Head of caudate nucleus (tissue), 42 donors: ENCODE measurements around the gene ARHGEF7.
"Not testable (repeated sequence)": the region's sequence is repeated elsewhere in the genome, so short reads cannot be mapped to it uniquely, and the experiment has no call there.

ENCODE experiments used
- DNase-seq, 42 donors: peaks; one replicate each; pipeline versions ENCODE4 v3.0.0 to v3.0.0-alpha.2; 2020 to 2021; ENCODE audit warnings: mixed read lengths in 7 of 42
- intact Hi-C: fragments of 100-400 bp; cut with DNase I; formaldehyde crosslinking; loops from one replicate; pipeline ENCODE4 v1.15.0; 2022

Gene ARHGEF7

DNA sequence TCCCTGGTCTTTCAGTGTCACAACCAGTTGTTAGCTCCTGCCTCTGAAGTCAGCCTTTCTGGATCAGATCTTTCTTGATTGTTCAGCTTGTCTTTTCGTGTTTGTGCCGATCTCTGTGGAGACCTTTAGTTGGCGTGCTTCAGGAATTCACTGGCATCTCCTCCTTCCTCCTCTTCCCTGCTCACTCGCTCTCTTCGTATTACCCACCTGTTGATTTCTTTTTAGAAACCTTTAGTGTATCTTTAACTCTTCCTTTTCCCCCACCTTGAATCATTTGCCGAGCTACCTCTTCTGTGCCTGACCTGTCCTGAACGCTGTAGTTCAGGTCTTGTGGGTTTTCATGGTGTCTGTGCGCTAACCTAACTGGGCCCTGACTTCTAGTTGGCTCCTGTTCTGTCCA lies 141.3 kb downstream of the ARHGEF7 start:
- no peak for DNase-seq
- intact Hi-C loops, result no loop called here

- DNase-seq, result no peak
- intact Hi-C loops, result no loop called here
Observed at GRCh38 chr13:111256946-111257345, 141.8 kb downstream of the ARHGEF7 start.

DNA sequence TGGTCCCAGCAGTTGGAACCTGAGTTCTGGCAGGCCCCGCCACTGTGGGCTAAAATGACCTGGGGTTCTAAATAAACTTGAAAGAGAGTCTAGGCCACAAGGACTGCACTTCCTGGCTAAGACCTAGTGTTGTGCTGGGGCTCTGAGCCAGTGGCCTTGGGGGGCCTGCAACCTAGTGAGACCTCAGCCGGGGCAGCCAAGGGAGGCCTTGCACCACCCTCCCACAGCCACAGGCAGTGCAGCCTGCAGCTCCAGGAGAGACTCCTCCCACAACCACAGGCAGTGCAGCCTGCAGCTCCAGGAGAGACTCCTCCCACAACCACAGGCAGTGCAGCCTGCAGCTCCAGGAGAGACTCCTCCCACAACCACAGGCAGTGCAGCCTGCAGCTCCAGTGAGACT lies 142.8 kb downstream of the ARHGEF7 start:
- intact Hi-C loops, DNase-seq: not testable (repeated sequence)

DNA sequence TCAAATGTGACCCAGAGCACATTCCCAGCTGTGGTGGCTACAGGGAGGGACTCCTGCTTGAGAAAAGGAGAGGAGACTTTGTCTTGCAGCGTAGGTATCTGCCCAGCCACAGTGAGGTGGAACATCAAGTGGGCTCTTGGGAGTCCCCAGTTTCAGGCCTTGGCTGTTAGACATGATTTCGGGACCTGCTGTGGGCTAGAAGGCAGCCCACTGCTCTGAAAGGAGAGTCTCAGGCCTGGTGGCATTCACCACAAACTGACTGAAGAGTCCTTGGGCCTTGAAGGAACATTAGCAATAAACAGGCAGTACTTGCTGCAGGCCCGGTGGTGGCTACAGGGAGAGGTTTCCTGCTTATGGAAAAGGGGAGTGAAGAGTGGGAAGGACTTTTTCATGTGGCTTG lies 143.5 kb downstream of the ARHGEF7 start:
- intact Hi-C loops, result no loop called here

GRCh38 chr13:111259058-111259457 lies 143.9 kb downstream of the ARHGEF7 start:
- DNase-seq, result no peak

More for the DNA sequence above, 143.5 kb downstream of the ARHGEF7 start:
- DNase-seq, result no peak

GRCh38 chr13:111261326-111261725 lies 146.2 kb downstream of the ARHGEF7 start:
- intact Hi-C loops, result no loop called here
- DNase-seq, result no peak

More at GRCh38 chr13:111259058-111259457, 143.9 kb downstream of the ARHGEF7 start:
- intact Hi-C loops, result no loop called here

GRCh38 chr13:111262281-111262680 lies 147.2 kb downstream of the ARHGEF7 start:
- intact Hi-C loops, result no loop called here
- DNase-seq, result peak in 1 of 42 donors; percentile 38

DNA sequence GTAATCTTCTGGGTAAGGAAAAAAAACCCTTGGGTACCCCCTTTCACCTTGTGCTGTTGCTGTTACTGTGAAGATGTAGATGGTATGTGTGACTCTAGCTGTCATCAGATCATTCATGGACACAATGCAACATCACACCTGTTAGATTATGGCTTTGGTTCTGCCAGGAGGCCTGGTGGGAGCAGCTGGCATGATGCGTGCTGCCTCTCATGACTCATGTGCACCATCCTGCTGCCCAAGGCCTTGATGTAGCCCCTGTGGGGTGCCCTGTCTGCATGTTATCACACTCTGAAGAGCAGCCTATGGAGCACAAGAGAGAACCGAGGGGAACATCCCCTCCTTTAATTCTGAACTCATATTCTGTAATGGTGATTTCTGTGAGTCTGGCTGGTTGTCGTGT lies 147.6 kb downstream of the ARHGEF7 start:
- no peak for DNase-seq
- intact Hi-C loops, result no loop called here

- intact Hi-C loops, result no loop called here
- peak in 5 of 42 donors; percentile 31 to 60 (median 43) for DNase-seq
Observed at GRCh38 chr13:111263566-111263965, 148.5 kb downstream of the ARHGEF7 start.

GRCh38 chr13:111265006-111265700 lies 150.0 kb downstream of the ARHGEF7 start:
- intact Hi-C loops, result no loop called here
- peak in 1 of 42 donors; percentile 39 for DNase-seq

DNA sequence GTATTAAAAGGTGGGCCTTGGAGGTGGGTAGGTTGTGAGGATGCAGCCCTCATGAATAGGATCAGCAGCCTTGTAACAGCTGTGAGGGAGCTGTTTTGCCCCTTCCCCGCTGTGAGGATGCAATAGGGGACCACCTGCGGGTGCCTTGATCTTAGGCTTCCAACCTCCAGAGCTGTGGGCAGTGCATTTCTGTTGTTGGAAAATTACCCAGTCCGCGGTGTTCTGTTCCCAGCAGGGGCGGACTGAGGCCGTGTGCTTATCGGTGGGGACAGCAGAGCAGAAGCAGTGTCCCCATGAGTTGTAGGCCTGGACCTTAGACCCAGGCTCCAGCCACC lies 150.6 kb downstream of the ARHGEF7 start:
- intact Hi-C loops, result no loop called here
- peak in 1 of 42 donors; percentile 41 for DNase-seq

DNA sequence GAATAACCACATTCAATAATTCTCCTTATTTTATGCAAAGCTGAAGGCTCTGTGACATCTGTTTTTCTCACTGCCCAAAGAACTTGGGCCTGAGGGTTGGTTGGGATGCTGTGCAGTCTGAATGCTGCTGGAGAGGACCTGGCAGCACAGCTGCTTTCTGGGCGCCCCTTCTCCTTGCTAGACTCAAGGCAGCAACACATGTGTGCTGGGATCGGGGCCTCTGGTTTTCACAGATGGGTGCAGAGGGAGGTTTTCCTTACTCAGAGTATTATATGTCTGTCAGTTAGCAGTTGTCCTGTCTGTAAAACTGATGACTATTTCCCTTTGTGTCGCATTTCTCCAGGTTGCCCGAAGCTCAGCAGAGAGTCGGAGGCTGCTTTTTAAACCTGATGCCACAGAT lies 152.1 kb downstream of the ARHGEF7 start:
- intact Hi-C loops, result no loop called here
- DNase-seq, result peak in 1 of 42 donors; percentile 41

- no peak for DNase-seq
- intact Hi-C loops, result no loop called here
Observed at GRCh38 chr13:111267784-111268183, 152.7 kb downstream of the ARHGEF7 start.

GRCh38 chr13:111269508-111269907 lies 154.4 kb downstream of the ARHGEF7 start:
- peak in 1 of 42 donors; percentile 46 for DNase-seq
- intact Hi-C loops, result no loop called here

DNA sequence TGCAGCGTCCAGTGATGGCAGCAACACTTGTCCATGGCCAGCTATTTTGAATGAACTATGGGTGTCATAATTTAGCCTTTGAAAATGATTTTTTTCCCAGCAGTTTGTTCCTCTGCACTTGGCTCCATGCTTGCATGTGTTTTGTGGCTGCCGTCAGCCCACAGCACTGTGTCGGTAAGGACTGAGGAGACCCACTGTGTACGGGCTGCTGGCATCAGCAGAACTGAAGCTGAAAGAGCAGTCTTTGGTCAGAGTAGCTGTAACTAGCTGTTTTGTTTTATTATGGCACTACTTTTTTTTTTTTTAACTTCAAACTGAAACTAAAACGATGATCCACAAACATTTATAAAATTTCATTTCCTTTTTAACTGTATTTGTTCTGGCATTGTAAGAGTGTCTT lies 155.0 kb downstream of the ARHGEF7 start:
- intact Hi-C loops, result no loop called here
- peak in 19 of 42 donors; percentile 34 to 77 (median 44) for DNase-seq

DNA sequence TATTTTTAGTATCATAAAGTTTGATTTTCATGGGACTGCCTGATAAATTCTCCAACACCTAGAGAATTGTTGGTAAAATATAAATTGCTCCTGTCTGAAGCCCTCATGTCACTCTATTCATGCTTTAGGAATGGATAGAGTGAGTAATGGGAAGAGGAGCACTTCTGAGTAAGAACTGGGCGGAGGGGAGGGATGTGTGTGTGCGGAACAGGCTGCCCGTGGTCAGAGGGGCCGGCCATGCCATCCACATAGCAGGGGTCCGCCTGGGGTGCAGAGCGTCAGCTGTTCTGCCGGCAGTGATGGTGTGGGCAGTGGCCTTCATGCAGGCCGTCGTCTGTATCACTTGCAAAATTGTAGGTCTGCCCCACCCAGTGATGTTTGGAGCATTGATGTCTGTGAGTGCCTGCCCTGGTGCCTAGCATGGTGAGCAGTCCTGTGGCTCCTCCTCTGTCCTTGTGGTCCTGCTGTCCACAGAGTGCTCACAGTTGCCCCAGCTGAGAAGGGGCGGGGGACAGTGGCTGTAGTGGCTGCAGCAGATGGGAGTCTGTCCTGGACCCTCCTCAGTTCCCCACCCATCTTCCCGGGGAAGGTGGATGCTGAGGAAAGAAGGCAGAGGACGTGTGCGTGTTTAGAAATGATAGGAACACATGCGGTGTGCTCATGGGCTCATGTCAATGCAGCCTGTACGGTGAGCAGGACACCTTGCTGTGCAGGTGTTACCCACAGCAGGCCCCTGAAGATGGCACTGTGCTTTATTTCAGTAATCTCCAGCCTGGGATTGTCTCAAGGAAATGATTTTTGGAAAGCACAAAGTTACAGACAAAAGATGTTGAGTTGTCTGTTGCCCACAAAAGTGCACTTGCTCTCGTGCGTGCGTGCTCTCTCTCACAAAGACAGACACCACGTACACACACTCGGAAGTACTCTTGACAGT lies 155.9 kb downstream of the ARHGEF7 start:
- intact Hi-C loops, result no loop called here
- DNase-seq, result peak in 1 of 42 donors; percentile 42

DNA sequence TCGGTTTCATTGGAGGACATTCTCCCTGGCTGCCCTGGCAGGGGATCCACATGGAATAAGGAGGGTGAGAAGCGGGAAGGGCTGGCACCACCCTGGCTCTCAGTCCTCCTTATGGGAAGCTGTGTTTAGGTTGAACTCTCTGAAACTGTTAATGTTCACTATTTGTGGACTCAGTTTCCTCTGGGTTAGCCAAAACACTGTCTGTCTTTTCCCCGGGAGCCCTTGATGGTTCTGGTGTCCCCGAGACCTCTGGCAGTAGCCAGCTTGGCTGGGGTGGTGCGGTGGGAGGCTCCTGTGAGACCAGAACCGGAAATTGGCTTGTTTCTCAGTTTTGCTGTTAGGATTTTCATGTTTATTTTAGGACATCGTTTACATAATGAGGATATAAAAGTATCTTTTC lies 157.0 kb downstream of the ARHGEF7 start:
- DNase-seq, result peak in 1 of 42 donors; percentile 37
- intact Hi-C loops, result no loop called here

DNA sequence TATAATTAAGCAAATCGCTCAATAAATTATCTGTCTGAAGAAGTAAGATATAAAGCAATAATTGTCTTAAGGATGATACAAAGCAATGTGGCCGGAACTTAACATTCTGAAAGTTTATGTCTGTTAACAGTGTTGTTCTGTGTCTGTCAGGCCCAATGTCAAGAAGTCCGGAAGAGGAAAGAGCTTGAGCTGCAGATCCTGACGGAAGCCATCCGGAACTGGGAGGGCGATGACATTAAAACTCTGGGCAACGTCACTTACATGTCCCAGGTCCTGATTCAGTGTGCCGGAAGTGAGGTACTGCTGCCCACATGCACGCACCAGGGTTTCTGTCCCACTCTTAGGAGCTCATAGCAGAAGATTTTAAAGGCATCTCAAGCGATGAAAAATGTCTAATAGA lies 160.3 kb downstream of the ARHGEF7 start:
- peak in 1 of 42 donors; percentile 34 for DNase-seq
- intact Hi-C loops, result no loop called here

GRCh38 chr13:111275995-111276618 lies 161.0 kb downstream of the ARHGEF7 start:
- peak in 1 of 42 donors; percentile 38 for DNase-seq
- intact Hi-C loops, result no loop called here

DNA sequence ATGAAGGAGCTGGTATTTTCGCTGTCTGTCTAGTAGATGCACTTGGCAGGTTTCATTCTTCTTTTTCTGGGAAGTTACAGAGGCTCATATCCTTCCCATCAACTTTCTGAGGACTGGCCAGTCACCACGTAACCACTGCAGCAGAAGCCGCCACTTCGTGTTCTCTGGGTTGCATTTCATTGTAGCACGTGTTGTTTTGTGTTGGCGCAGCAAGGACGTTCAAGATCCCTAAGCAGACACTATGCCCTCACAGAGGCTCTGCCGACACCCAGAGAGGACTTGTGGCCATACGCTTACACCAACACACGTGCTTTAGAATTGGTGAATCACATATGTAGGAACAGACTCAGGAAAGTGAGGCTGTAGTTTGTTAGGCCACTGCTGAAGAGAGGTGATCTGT lies 163.1 kb downstream of the ARHGEF7 start:
- intact Hi-C loops, result no loop called here
- peak in 1 of 42 donors; percentile 43 for DNase-seq
